ENCODE results near the gene IL4. TPM values are rescaled to one million over a fixed set of nuclear protein-coding genes. Genes with fewer than 3 reads are reported as not detected.

The IL4 gene
- total RNA-seq, 4 donors from 2014 or later = not detected

- Histone ChIP-seq H3K36me3 (no peaks in the 10 kb centered on the region), H3K4me3 (no peak overlapping the region), H3K27ac (no peak overlapping the region), H3K9me3 (no peaks in the 10 kb centered on the region), H3K27me3 (no peaks in the 10 kb centered on the region), H3K4me1 (peaks cover 0 to 22% (median 8%) of the 10 kb centered on the region in 3 donors)
- WGBS, 2 donors = 88 to 92% methylated on average over 15 of the region's 15 CpGs
- DNase-seq = no peak
- intact Hi-C loops (cut with DNase I) = no loop called here
- no peak for TF ChIP-seq POLR2A (IDR thresholded peaks at IDR 0.05)
- TF ChIP-seq CTCF (IDR thresholded peaks at IDR 0.05) = no peak
Observed at GRCh38 chr5:132677682-132678400, 4.1 kb downstream of the IL4 start.

GRCh38 chr5:132678735-132679134 lies 4.9 kb downstream of the IL4 start:
- H3K27ac ChIP-seq = no peak overlapping the region
- intact Hi-C loops (cut with DNase I) = no loop called here
- WGBS, 2 donors = 100% methylated on average over 1 of the region's 1 CpG; no CpG with 5 or more reads in 1 of the 2 donors
- H3K36me3 ChIP-seq = no peaks in the 10 kb centered on the region
- H3K4me3 ChIP-seq = no peak overlapping the region
- peaks cover 0 to 22% (median 8%) of the 10 kb centered on the region in 3 donors for H3K4me1 ChIP-seq
- no peaks in the 10 kb centered on the region for H3K27me3 ChIP-seq
- TF ChIP-seq POLR2A (IDR thresholded peaks at IDR 0.05) = no peak
- TF ChIP-seq CTCF (IDR thresholded peaks at IDR 0.05) = no peak
- H3K9me3 ChIP-seq = no peaks in the 10 kb centered on the region
- no peak for DNase-seq

- Histone ChIP-seq H3K4me1 (peaks cover 0 to 18% (median 8%) of the 10 kb centered on the region in 3 donors), H3K27me3 (no peaks in the 10 kb centered on the region), H3K36me3 (no peaks in the 10 kb centered on the region), H3K9me3 (no peaks in the 10 kb centered on the region), H3K4me3 (no peak overlapping the region), H3K27ac (no peak overlapping the region)
- intact Hi-C loops (cut with DNase I) = no loop called here
- TF ChIP-seq CTCF (IDR thresholded peaks at IDR 0.05) = no peak
- WGBS, 2 donors = 85 to 94% methylated on average over 2 to 7 of the region's 7 CpGs
- no peak for DNase-seq
Observed at GRCh38 chr5:132679166-132679565, 5.4 kb downstream of the IL4 start.

GRCh38 chr5:132679717-132680380 lies 6.1 kb downstream of the IL4 start:
- Histone ChIP-seq H3K4me3 (no peak overlapping the region), H3K4me1 (peaks cover 0 to 12% (median 3%) of the 10 kb centered on the region in 3 donors), H3K36me3 (no peaks in the 10 kb centered on the region), H3K9me3 (no peaks in the 10 kb centered on the region), H3K27ac (no peak overlapping the region), H3K27me3 (no peaks in the 10 kb centered on the region)
- TF ChIP-seq POLR2A (IDR thresholded peaks at IDR 0.05) (no peak), CTCF (IDR thresholded peaks at IDR 0.05) (no peak)
- 88 to 92% methylated on average over 4 to 13 of the region's 15 CpGs for WGBS, 2 donors
- DNase-seq = no peak
- intact Hi-C loops (cut with DNase I) = no loop called here

- WGBS, 2 donors = 86 to 95% methylated on average over 8 of the region's 8 CpGs
- H3K4me1 ChIP-seq = peaks cover 0 to 9% (median 3%) of the 10 kb centered on the region in 3 donors
- intact Hi-C loops (cut with DNase I) = no loop called here
- DNase-seq = no peak
- H3K36me3 ChIP-seq = no peaks in the 10 kb centered on the region
- H3K27ac ChIP-seq = no peak overlapping the region
- no peak overlapping the region for H3K4me3 ChIP-seq
- H3K27me3 ChIP-seq = no peaks in the 10 kb centered on the region
- H3K9me3 ChIP-seq = no peaks in the 10 kb centered on the region
- TF ChIP-seq CTCF (IDR thresholded peaks at IDR 0.05) (no peak), POLR2A (IDR thresholded peaks at IDR 0.05) (no peak)
Observed at GRCh38 chr5:132680780-132681475, 7.1 kb downstream of the IL4 start.

Data from esophagus squamous epithelium (tissue), 5 donors.